HG02884 (cell line): ENCODE measurements around the gene JMJD1C.

Experiments
- ATAC-seq: cut with Tn5 transposase; IDR thresholded peaks from one replicate; pipeline ENCODE4 v1.9.1; 2021; ENCODE audit warnings: mild to moderate bottlenecking, moderate library complexity; ENCODE audit not compliant: unreplicated experiment

The JMJD1C gene

DNA sequence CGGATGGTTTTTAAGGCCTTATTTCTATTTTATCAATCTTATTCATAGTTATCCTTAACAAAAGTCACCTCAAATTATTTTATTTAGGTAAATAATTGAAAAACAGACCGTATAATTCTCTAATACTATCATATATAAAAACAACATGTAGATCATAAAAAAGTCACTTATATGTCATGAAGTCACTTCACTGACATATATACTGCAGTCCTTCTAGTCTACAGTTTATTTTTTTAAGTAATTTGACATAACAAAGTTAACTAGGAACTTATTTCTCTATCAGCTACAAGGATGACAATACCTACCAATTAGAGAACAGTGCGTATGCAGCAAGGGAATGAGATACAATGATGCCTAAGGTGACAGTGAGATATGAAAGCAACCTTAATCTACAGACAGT is 26.2 kb downstream of the JMJD1C start:
- ATAC-seq = no peak

DNA sequence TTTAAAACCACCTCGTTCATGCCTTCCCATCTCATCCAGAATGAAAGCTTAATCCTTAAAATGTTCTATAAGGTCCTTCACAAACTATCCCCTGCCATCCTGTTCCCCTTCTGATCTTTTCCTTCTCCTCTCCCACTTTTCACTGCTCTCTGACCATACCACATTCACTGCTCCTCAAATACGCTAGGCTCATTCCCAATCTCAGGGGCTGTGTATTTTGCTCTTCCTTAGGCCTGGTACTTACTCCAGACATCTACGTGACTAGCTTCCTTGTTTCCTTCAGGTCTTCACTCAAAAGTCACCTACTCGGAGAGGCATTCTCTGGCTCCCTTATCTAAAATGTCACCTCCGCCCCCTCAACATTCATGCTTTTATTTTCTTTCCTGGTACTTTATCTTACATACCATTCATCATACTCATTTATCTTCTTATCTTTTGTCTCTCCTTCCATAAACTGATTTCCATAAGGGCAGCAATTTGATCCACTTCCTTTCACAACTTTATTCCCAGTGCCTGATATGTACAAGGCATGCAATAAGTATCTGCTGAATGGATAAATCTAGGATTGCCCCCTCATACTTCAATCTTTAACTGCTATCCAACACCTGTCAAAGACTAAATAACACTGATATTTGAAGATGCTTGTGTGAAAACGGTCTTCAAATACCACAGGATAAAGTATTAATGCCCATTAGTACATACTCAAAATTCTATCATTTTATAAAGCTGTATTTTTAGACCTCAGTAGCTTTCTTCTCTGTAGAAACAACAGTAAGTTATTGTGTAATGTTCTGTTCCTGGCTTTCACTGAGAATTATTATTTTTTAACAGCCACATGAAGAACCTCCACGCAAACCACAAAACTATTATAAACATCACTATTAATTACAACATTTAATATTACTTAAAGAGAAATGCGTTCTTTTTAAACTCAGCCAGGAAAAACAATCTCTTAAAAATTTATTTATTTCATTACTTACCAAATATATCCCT is 27.0 kb downstream of the JMJD1C start:
- ATAC-seq = no peak

DNA sequence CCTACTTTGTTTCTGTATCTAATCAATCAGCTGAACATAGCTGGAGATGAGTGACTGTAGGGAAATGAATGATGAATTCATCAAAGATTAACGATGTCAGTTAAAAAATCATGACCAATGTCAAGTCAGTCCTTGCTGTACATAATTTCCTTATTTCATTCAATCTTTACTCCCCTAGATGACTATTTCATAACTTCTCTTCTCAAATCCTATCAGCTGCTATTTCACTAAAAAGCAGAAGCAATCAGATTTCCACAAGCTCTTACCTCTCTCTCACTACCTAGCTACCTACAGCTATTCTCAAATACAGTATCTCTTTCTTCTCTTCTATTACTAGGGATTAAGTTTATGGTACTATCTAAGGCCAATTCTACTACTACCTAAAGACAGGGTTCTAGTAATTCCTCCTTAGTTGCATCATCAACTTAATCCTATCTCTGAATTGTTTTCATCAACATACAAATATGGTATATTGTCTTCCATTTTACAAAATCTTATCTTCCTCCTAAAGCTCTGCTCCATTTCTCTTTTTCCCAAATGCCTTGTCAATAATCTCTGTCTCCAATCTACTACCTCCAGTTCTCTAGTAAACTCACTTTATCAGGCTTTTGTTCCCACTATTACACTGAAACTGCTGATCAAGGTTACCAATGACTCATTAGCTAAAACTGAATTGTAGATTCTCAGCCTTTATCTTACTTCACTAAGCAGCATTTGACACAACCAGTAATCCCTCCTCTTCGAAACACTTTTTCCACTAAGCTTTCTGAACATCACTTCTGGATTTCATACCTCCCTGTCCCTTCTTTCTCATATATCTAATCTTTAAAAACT is 28.4 kb downstream of the JMJD1C start:
- ATAC-seq = no peak

DNA sequence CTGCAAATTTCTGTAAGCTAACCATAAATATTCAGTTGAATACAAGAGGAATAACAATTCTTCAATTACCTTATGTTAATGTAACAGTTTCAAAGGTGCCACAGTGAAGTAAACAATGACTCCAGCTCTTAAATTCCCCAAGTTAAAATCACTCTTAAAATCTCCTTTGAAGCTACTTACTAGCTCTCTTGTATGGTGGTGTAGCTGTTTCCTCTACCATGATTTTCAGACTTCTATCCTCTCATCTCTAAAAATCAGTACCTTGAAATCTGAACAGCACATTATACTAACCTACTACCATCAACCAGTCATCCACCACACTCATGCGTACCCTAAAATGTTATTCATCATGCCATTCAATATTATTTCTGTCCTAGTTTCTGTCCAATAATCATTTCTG is 29.6 kb downstream of the JMJD1C start:
- no peak for ATAC-seq

DNA sequence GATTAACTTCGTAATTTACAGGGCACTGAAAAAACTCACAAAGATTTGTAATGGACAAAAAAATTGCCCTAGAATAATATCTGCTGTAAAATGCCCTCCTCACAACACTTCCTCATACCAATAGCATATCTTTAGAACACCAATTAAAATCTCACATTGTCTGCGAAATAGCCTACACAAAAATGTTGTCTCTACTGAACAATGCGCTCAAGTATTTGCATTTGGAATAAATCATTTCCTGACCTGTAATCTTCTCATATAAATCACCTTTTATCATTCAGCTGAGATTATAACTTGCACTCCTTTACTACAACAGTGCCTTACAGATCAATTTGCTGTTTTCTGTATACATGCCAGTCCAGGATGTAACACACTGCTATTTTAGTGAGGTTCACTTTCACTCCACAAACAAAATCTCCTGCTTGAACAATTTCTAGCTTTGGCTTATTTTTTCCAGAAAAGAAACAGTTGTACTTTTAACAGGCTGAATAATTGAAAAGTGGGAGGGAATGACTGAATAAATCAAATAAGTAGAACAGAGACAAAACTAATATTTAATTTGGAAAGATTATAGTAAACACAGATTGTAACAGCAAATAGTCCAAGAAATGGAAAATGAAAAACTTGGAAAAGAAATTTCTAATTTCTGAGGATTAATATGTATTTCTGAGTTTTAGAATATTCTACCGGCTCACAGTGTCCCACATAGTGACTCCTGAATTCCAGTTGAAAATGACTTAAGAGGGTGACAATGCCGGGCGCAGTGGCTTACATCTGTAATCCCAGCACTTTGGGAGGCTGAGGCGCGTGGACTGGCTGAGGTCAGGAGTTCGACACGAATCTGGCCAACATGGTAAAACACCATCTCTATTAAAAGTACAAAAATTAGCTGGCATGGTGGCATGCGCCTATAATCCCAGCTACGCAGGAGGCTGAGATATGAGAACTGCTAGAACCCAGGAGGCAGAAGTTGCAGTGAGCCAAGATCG is 30.6 kb downstream of the JMJD1C start:
- no peak for ATAC-seq

DNA sequence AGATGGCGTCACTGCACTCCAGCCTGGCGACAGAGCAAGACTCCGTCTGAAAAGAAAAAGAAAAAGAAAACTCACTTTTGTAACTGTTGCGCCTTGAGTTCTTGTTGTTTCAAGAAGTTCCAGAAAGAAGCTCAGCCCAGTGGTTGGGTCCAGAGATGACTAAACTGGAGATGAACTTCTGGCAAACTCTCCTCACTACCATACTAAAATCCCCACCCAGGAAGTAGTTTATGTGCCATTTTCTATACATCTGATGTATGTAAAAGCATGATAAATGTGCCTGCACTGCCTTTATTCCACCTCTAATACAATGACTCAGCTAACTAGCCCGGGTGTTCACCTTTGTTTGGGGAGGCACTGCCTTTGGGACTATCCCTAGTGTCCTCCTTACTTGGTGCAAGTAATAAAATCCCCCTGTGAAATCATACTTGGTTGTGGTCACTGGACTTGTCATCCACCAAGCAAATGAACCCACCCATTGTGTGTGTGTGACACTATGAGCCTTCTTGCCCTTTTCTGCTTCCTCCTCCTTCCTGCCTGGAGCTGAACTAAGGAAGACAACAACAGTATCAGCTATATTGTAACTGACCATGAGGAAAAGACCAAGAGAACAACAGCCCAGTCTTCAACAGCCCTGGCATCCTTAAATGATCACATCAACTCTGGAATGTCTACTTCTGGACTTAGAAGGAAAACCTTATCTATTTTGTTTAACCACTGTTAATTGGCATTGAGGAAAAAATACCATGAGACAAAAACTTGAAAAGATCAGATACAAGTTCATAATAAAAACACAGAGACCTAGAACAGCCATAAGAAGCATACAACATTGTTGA is 33.6 kb downstream of the JMJD1C start:
- ATAC-seq = peak; percentile 62

DNA sequence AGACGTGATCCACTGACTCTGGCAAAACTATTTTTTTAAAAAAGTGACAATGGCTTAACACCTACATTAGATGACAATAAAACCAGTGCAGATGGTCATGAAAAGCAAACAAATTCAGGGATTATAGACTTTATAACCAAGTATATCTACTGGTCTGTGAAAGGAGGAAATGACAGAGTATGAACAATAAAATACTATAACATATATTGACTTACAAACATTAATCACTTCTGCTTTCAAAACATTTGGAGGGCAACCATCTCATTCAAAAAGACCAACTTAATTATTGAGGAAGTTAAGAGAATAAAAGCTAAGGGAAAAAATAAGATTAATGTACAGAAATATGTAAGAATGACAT is 34.8 kb downstream of the JMJD1C start:
- ATAC-seq = no peak

DNA sequence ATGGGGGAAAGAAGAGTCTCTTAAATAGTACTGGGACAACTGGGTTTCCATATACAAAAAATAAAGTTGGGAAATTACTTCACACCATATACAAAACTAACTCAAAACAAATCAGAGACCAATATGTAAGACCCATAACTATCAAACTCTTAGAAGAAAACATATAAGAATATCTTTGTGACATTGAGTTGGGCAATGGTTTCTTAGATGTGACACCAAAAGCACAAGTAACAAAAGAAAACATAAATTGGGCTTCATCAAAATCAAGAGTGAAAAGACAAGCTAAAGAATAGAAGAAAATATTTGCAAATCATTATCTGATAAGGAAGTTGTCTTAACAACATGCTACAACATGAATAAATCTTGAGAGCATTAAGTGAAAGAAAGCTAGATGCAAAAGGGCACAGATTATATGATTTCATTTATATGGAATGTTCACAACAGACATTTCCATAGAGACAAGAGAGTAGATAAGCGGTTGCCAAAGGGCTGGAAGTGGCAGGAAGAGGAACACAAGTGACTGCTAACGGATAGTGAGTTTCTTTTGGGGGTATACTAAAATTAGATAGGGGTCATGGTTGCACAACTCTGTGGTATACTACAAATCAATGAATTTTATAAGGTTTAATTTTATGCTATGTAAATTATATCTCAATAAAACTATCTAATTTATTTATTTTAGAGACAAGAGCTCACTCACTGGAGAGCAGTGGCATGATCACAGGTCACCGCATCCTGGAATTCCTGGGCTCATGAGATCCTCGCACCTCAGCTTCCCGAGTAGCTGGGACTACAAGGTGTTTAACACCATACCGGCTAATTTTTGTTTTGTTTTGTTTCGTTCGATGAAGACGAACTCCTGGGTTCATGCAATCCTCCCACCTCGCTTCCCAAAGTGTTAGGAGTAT is 35.4 kb downstream of the JMJD1C start:
- no peak for ATAC-seq

DNA sequence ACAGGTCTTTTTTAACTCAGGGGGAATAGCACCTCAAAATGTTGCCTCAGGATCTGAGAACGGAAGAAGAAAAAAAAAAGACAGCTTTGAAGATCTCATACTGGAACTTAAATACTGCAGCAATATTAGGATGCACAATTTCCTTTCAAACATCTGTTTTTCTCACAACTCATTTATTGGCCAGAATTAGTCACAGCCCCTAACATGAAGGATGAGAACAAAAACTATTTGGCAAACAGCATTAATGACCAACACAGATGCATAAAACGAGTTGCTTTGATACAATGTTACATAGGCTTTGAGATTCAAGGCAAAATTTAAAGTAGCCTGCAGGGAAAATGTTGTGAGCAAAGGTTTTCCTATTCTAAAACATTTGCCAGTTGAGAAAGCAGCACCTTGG is 36.5 kb downstream of the JMJD1C start:
- no peak for ATAC-seq

DNA sequence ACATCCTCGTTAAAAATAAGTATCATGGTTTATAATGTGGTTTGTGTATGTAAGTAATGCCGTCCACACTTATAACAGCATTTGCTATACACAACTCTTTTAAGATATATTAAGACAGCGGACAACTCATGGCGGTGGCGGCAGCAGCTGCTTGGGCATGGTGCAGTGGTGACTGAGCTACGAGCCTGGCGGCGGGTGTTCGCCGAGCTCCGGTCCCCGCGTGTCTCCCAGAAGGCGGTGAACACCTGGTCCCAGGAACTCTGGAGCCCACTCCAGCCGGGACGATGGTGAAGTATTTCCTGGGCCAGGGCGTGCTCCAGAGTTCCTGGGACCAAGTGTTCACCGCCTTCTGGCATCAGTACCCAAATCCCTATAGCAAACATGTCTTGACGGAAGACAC is 38.8 kb downstream of the JMJD1C start:
- ATAC-seq = no peak

DNA sequence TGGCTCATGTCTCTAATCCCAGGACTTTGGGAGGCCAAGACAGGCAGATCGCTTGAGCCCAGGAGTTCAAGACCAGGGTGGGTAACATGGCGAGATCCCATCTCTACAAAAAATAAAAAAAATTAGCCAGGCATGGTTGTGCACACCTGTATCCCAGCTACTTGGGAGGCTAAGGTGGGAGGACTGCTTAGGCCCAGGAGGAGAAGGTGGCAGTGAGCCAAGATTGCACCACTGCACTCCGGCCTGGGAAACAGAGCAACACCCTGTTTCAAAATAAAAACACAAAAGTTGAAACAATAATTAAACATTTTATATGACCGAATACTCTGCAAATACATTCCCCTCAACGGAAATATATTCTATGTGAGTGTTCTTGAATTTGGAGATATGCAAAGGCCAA is 40.3 kb downstream of the JMJD1C start:
- ATAC-seq = no peak

DNA sequence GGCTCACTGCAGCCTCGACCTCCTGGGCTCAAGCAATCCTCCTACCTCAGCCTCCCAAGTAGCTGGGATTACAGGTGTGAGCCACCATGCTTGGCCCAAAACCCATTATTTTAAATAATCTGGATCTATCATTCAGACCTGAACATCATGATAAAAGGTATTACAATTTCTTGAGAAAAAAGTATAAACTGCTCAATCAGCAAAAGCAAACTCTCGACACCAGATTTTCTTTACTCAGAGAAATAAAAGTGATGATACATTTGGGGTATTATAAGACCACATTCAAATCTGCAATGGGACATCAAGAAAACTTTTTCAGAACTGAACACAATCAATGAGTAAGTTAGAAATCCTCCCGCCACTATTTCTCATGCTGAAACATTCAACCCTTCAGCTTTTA is 41.2 kb downstream of the JMJD1C start:
- no peak for ATAC-seq

DNA sequence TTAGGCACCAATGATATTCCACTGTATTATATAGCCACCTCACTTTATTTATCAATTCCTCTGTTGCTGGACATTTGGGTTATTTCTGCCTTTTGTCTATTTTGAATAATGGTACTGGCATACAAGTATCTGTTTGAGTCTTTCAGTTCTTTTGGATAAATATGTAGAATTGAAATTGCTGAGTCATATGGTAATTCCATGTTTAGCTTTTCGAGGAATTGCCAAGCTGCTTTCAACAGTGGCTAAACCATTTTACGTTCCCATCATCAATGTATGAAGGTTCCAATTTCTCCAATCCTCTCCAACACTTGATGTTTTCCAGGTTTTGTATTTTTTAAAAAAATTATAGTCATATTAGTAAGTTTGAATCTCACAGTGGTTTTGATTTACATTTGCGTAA is 42.3 kb downstream of the JMJD1C start:
- ATAC-seq = no peak

DNA sequence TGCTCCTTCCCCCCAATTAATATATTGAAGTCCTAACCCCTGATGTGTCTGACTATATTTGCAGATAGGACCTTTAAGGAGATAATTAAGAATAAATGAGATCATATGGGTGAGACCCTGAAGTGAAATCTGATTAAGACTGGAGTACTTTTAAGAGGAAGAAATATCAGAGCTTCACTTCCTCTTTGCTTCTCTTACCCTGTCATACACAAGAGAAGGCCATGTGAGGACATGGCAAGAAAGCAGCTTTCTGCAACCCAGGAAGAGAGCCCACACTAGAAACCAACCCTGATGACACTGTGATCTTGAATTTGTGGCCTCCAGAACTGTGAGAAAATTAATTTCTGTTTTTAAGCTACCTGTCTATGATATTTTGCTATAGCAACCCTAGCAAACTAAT is 44.2 kb downstream of the JMJD1C start:
- ATAC-seq = peak; percentile 96

DNA sequence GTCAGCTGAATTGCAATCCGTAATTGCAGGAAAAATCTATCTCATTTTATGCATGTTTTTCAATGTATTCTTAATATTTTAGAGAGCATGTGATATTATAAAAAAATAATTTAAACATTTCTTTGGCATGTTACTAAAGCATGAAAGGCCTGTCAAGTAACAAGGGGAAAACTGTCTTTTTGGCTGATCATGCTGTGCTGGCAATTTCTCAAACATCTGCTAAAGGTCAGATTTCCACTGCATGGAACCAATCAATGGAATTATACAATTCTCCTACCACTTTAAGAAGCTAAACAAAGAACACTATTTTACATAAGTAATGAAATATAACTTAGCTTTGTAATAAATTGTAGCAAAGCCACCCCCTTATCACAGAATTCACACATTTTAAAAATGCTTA is 49.4 kb downstream of the JMJD1C start:
- ATAC-seq = no peak

DNA sequence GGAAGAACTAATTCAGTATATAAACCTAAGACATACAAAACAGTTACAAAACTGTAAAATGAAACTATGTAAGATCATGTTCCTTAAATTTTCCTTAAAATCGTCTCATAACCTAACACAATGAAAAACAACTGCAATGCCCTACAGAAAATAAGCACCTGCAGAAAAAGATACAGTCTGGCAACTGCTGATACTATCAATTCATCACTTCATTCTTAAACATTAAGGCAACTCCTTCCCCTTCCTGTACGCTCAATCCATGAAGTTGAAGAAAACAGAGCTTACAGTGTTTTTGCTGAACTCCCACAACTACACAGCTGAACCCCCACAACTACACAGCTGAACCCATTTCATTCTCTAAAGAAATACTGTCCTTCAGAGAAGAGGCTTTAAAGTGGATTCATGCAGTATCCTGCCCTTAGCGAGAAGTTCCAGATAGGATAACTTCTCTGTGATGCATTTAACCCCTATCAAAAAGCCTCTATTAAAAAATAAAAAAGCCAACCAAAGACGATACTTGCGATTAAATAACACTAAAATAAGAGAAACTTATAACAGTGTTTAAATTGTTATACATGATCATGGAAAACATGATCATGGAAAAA is 50.0 kb downstream of the JMJD1C start:
- ATAC-seq = no peak

DNA sequence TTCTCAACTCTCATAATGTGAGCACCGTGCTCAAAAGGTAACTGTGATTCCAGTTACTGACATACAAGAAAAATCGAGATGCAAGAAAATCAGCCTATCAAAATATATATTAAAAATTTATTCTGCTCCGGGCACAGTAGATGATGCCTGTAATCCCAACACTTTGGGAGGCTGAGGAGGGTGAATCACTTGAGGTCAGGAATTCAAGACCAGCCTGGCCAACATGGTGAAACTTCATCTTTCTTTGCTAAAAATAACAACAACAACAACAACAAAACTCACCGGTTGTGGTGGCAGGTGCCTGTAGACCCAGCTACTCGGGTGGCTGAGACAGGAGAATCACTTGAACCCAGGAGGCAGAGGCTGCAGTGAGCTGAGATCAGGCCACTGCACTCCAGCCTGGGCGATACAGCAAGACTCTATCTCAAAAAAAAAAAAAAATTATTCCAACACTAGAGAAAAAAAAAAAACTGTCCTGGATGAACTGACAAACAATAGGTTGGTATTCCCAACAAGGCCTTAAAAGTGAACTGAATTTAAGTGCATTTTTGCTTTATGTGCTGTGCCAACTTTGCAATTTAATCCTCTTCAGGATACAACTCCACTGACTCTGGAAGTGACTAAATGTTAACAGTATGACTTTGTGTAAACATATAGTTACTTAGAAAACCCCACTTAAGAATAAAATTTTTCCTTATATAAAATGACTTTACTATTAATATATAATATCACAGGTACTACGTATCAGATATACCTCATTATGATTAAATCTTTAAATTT is 51.1 kb downstream of the JMJD1C start:
- ATAC-seq = no peak

DNA sequence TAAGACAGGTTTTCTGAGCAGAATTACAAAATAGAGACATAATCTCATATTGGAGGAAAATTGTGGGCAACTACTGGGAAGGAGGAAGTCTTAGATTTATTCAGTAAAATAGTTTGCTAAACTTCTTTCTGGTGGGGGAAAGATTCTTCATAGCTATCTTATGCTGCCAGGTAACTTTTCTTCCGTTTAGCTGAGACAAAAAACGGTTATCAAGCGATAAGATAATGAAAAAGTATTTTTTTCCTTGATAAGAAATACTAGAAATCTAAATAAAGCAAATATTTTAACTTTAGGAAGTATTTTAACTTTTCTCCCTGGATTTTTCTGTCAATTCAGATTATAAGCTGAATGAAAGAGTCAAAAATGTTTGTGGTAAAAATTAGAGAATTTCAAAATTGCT is 52.3 kb downstream of the JMJD1C start:
- no peak for ATAC-seq
